ENCODE results near the gene WSCD2. TPM values are rescaled to one million over a fixed set of nuclear protein-coding genes. Genes with fewer than 3 reads are reported as not detected.

WSCD2 gene
- total and polyA plus RNA-seq, 3 donors from 2014 or later: 0.50 to 1.7 (median 0.94) TPM

- DNase-seq: no peak
- Histone ChIP-seq H3K27ac (no peak overlapping the region), H3K4me3 (no peak overlapping the region), H3K36me3 (ENCODE audit: low read depth, missing control alignments) (no peaks in the 10 kb centered on the region), H3K27me3 (no peaks in the 10 kb centered on the region), H3K9me3 (no peaks in the 10 kb centered on the region), H3K4me1 (no peaks in the 10 kb centered on the region)
- TF ChIP-seq POLR2A (IDR thresholded peaks at IDR 0.05): no peak
- TF ChIP-seq CTCF (IDR thresholded peaks at IDR 0.05): no peak
- intact Hi-C loops (cut with DNase I; ENCODE audit: low total_unique reads): no loop called here
- WGBS, 2 donors: 69 to 72% methylated on average over 6 of the region's 6 CpGs
Measured at GRCh38 chr12:108271951-108272872, 143.1 kb downstream of the WSCD2 start.

- TF ChIP-seq POLR2A (IDR thresholded peaks at IDR 0.05): no peak
- TF ChIP-seq CTCF (IDR thresholded peaks at IDR 0.05): no peak
- WGBS, 2 donors: 53 to 72% methylated on average over 2 of the region's 2 CpGs
- intact Hi-C loops (cut with DNase I; ENCODE audit: low total_unique reads): no loop called here
- no peak for DNase-seq
- Histone ChIP-seq H3K4me3 (no peak overlapping the region), H3K9me3 (no peaks in the 10 kb centered on the region), H3K27me3 (no peaks in the 10 kb centered on the region), H3K27ac (no peak overlapping the region), H3K36me3 (ENCODE audit: low read depth, missing control alignments) (no peaks in the 10 kb centered on the region), H3K4me1 (no peaks in the 10 kb centered on the region)
Measured at GRCh38 chr12:108273217-108273616, 144.1 kb downstream of the WSCD2 start.

- Histone ChIP-seq H3K4me3 (no peak overlapping the region), H3K4me1 (no peaks in the 10 kb centered on the region), H3K27me3 (no peaks in the 10 kb centered on the region), H3K27ac (no peak overlapping the region), H3K36me3 (ENCODE audit: low read depth, missing control alignments) (no peaks in the 10 kb centered on the region), H3K9me3 (no peaks in the 10 kb centered on the region)
- intact Hi-C loops (cut with DNase I; ENCODE audit: low total_unique reads): no loop called here
- no peak for DNase-seq
- TF ChIP-seq POLR2A (IDR thresholded peaks at IDR 0.05) (no peak), CTCF (IDR thresholded peaks at IDR 0.05) (no peak)
Measured at GRCh38 chr12:108277613-108278012, 148.5 kb downstream of the WSCD2 start.

- WGBS, 2 donors: 46 to 72% methylated on average over 2 of the region's 2 CpGs
- H3K4me1 ChIP-seq: no peaks in the 10 kb centered on the region
- no peaks in the 10 kb centered on the region for H3K27me3 ChIP-seq
- H3K9me3 ChIP-seq: no peaks in the 10 kb centered on the region
- no peak for DNase-seq
- no peak overlapping the region for H3K27ac ChIP-seq
- H3K4me3 ChIP-seq: no peak overlapping the region
- intact Hi-C loops (cut with DNase I; ENCODE audit: low total_unique reads): no loop called here
- TF ChIP-seq POLR2A (IDR thresholded peaks at IDR 0.05) (no peak), CTCF (IDR thresholded peaks at IDR 0.05) (no peak)
- no peaks in the 10 kb centered on the region for H3K36me3 ChIP-seq (ENCODE audit: low read depth, missing control alignments)
Measured at GRCh38 chr12:108282160-108282559, 153.1 kb downstream of the WSCD2 start.

GRCh38 chr12:108282676-108283075 is 153.6 kb downstream of the WSCD2 start:
- H3K27ac ChIP-seq: no peak overlapping the region
- no peaks in the 10 kb centered on the region for H3K9me3 ChIP-seq
- H3K4me1 ChIP-seq: no peaks in the 10 kb centered on the region
- H3K4me3 ChIP-seq: no peak overlapping the region
- no peak for DNase-seq
- no peaks in the 10 kb centered on the region for H3K27me3 ChIP-seq
- no peaks in the 10 kb centered on the region for H3K36me3 ChIP-seq (ENCODE audit: low read depth, missing control alignments)
- 76 to 82% methylated on average over 3 of the region's 3 CpGs for WGBS, 2 donors
- intact Hi-C loops (cut with DNase I; ENCODE audit: low total_unique reads): no loop called here
- TF ChIP-seq CTCF (IDR thresholded peaks at IDR 0.05) (no peak), POLR2A (IDR thresholded peaks at IDR 0.05) (no peak)
